Non-pigmented ciliary epithelial cell (primary cell): Measurements from ENCODE around the gene RASGRP4.
"Not testable (repeated sequence)": the region's sequence is repeated elsewhere in the genome, so short reads cannot be mapped to it uniquely, and the experiment has no call there.

Source experiments
- DNase-seq: peaks from one replicate; pipeline ENCODE4 v3.0.0-alpha.2; 2010; ENCODE audit warnings: low read depth

The RASGRP4 gene

DNA sequence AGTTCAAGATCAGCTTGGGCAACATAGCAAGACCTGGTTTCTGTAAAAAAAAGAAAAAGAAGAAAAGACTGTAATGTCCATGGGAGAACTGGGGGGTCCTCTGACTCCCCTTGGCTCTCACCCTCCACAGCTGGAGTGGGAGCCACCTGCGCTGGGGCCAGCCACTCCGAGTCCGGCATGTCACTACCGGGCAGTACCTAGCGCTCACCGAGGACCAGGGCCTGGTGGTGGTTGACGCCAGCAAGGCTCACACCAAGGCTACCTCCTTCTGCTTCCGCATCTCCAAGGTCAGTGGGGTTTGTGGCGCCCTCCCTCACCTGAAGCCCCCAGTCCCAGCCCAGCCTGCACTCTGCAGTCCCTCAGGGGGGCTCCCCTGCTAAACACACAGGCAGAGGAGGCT, 22.2 kb upstream of the RASGRP4 start:
- no peak for DNase-seq

DNA sequence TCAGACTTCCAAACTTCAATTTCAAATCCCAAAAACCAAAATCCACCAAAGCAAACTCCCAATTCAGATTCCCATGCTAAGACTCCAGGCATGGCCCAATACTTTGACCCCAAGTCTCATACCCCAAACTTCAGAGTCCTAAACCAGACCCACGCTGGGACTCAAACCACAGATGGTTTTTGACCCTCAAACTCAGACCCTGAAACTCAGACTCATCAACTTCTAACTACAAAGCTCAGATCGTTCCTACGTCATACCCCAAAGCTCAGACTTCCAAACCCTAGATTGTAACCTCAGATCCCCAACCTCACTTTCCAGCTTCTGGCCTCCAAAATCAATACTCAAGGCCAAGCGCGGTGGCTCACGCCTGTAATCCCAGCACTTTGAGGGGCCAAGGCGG, 19.3 kb upstream of the RASGRP4 start:
- no peak for DNase-seq

DNA sequence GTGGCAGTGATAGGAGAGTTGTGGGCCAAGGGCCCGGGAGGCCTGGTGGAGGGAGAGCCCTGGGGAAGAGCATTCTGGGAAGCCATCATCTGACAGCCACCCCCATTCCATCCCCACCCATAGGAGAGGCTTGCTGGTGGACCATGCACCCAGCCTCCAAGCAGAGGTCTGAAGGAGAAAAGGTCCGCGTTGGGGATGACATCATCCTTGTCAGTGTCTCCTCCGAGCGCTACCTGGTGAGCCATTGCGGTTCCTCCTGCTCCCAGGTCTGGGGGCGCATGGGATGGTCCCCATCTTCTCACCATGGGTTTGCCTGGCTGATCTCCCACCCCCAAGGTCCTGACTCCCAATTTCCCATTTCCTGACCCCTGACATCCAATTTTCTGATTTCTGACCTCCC, 18.0 kb upstream of the RASGRP4 start:
- DNase-seq, result no peak

DNA sequence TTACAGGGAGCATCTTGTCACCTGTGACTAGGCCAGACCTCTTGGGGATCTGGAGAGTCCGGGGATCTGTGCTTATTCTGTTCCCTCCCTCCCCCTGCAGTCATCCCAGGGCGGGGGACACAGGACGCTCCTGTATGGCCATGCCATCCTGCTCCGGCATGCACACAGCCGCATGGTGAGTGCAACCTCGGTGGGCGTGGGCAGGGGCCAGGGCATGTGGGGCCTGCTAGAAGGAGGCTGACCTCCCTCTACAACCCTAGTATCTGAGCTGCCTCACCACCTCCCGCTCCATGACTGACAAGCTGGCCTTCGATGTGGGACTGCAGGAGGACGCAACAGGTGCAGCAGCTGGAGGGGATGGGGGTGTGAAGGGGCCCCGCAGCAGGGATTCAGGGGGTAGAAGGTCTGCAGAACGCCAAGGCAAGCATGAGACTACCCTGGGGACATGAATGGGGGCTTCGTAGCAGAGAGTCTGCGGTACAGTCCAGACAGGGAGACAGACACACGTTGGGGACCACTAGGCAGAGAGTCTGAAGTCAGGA, 17.5 kb upstream of the RASGRP4 start:
- no peak for DNase-seq

DNA sequence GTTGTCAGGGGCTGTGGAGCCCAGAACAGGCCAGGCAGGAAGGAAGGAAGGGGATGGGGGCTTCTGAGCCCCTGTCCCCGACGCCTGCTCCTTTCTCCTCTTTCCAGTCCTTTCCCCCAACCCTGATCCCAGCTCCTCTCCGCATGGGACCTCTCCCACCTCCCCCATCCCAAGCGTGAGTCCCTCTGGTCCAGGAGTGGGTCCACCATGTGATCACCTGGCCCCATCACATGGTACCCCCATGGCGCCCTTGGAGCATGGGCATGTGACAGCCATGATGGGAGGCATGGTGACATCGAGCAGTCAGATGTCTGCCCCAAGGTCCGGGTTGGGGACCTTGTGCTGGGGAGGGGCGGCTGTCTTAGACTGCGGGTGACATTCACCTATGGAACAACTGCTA, 16.7 kb upstream of the RASGRP4 start:
- DNase-seq, result no peak

DNA sequence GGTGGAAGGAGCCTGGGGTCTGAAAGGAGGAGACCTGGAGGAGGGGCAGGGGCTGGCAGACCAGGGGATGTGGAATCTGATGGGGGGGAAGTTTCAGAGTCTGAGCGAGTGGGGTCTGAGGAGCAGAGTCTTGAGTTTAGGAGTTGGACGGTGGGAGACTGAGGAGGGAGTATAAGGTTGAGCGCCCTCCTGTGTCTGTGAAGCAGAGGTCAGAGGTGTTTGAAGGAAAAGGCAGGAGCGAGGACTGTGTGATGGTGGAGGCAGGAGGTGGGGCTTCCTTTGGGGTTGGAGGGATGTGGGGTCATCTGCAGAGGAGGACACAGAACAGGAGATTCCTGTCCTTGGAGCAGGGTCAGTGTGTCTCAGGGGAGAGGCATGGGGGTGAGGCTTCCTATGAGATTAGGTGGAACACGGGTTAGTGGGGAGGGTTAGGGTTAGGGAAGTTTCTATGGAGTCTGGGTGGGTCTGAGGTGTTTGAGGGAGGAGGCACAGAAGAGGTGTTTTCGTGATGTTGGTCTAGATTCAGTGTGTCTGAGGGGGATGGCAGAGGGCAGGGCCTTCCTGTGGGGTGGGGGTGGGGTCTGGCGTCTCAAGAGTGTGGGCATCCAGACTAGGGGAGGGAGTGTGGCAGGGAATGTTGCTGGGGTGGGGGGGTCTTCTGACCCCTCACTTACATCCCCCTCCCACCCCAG, 15.8 kb upstream of the RASGRP4 start:
- no peak for DNase-seq

DNA sequence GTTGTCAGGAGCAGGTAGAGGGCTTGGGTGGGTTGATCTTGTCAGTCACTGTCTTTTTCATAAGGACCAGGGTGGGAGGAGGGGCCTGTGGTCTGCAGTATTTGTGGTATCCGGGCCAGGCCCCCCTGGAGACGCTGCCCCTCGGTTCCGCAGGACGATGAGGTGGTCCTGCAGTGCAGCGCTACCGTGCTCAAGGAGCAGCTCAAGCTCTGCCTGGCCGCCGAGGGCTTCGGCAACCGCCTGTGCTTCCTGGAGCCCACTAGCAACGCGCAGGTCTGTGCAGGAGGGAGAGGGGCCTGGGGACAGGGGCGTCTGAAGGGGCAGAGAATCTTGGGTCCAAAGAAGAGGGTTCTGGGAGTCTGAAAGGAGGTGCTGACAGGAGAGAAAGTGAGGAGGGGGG, 14.6 kb upstream of the RASGRP4 start:
- no peak for DNase-seq

DNA sequence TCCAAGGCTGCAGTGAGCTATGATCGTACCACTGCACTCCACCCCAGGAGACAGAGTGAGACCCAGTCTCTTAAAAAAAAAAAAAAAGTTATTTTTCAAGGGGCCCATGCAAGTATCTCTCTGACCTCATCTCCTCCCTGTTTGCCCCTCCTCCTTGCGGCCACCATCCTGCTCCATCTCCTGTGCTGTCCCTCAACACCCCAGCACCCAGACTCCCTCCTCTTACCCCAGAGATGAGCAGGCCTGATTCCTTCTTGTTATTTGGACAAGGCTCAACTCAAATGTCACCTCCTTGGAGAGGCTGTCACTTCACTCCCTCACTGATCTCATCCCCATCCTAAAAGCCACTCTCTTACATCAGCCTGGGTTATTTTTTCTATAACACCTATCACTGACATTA, 11.9 kb upstream of the RASGRP4 start:
- DNase-seq, result no peak

DNA sequence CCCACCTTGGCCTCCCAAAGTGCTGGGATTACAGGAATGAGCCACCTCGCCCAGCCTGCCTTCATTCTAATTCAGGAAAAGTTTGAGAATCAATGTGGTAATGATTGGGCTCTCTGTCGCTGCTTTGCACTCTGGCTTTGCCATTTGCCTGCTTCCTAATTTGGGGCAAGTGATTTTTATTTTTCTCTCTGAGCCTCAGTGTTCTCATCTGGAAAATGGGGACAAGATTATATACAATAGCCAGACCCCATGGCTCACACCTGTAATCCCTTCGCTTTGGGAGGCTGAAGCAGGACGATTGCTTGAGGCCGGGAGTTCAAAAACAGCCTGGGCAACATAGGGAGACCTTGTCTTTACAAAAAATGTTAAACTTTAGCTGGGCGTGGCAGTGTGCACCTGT, 11.3 kb upstream of the RASGRP4 start:
- no peak for DNase-seq

DNA sequence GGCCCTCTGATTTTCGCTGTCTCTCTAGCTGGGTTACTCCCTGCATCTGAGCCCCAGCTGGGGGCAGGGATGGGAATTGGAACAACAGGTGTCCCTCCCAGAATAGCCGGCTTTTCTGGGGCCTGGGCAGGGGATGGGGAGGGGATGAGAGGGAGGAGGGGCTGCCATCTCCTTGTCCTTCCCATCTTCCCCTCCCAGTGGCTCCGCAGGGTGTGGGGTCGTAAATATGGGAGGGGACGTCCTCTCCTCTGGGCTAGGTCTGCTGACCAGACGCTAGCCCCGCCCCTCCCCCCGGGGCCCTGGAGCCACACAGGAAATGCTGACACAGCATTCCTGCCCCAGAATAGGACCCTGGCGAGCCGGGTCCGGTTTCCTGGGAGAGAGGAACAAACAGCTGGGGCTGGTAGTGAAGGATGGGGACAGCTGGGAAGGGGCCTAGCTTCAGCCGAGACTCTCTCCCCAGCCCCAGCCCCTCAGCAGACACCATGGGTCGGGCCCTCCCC, 8.6 kb upstream of the RASGRP4 start:
- no peak for DNase-seq

DNA sequence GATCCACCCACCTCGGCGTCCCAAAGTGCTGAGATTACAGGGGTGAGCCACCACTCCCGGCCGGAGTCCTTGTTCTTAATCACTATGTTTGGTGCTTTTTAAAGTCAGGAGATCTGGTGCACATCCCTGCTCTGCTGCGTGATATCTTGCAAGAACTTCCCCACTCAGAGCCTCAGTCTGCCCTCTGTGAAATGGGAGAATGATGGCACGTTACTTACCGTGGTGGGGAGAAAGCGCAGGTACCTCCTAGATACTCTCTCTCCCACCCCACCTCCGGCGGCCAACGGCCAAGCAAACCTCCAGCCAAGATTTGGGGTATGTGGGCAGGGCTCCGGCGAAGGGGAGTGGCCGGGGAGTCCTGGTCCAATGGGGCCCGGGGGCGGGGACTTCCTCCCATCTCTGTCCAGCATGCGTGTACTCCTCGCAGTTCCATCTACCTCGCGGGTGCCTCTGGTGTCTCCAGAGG, 7.3 kb upstream of the RASGRP4 start, which contains the start of gene RYR1:
Gene RYR1 (plus strand): TSS at position 424 of the 466 bp plus-strand sequence. CDS start 139 bp downstream, outside the sequence.
- DNase-seq, result no peak

DNA sequence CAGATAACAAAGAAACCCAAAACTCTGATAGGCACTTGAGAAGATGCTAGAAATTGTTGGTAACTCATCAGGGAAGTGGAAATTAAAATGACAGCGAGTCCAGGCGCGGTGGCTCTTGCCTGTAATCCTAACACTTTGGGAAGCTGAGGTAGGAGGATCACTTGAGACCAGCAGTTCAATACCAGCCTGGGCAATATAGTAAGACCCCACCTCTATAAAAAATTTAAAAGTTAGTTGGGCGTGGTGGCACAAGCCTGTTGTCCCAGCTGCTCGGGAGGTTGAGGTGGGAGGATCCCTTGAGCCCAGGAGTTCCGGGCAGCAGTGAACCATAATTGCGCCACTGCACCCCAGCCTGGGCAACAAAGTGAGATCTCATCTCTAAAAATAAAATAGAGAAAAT, 4.9 kb upstream of the RASGRP4 start:
- no peak for DNase-seq

DNA sequence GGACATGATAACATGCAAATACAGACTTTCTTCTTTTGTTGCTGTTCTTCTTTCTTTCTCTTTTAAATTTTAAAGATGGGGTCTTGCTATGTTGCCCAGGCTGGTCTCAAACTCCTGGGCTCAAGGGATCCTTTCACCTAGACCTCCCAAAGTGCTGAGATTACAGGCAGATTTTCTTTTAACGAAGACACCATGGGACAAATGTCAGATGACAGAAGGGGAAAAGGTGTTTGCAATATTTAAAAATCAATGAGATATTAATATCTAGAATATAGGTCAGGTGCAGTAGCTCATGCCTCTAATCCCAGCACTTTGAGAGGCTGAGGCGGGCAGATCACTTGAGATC, 3.8 kb upstream of the RASGRP4 start:
- DNase-seq, result no peak

DNA sequence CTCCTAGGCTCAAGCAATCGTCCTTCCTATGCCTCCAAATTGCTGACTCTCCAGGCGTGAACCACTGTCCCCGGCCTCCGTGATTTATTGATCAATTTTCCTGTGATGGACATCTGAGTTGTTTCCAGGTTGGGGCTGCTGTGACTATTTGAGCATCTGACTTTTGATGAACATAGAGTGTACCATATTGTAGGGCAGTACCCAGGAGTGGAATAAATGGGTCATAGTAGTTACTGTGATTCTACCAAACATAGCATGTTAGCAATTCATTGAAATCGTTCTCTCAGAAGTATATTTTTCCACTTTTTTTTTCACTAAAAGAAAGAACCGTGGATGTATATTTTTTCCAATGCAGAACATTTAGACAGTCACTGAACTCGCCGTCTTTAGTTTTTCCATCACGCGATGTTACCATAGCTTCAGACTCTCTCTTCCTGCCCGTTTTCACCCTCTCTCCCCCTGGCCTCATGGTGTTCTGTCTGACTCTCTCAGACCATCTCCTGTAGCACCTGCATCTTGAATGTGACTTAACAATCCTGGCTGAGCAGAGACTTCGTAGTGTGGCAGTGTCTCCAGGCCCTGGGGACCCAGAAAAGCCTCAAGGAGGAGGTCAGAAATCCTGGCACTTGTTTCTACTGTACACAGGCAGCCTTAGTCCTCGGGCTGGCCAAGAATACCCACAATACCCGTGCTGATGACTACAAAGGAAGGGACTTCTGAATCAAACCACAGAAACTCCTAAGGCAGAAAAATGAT, 3.2 kb upstream of the RASGRP4 start:
- no peak for DNase-seq

DNA sequence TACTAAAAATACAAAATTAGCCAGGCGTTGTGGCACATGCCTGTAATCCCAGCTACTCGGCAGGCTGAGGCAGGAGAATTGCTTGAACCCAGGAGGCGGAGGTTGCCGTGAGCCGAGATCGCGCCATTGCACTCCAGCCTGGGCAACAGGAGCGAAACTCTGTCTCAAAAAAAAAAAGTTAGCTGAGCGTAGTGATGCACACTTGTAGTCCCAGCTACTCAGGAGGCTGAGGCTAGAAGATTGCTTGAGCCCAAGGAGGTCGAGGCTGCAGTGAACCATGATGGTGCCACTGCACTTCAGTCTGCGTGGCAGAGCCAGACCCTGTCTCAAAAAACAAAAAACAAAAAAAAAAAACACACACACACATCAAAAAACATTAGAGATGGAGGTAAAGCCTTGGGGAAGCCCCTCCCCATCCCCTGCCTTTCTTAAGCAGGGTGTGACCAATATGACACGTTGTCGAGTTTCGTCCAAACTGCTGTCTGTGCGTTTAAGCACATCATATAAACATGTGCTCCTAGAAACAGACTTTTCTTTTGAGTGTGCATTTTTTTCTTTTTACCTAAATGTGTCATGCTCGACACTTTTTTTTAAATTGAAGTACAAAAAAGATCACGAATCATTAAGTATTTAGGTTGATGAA, 1.1 kb upstream of the RASGRP4 start:
- not testable (repeated sequence) for DNase-seq

DNA sequence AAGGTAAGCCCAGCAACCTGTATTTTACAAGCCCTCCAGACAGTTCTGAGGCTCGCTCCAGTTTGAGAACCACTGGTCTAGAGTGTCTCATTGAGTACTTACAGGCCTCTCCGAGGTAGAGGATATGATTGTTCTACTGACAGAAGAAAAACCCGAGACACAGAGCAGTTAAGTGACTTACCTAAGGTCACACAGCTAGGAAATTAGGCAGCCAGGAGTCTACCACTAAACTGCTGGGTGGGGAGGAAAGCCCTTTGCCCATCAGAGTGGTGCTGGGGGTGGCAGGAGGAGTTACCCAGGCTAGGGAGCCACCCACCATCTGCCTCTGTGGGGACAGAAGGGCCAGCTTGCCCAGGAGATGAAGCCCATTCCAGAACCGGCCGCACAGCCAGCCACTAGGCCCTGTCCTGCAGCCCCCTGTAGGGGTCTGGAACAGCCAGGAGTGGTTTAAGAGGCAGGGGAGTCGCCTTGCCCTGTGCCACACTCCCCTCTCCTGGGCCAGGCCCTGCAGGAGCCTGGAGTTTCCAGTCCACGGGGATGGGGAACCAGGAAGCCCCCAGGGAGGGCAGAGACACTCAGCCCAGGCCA, 703 bp downstream of the RASGRP4 start:
- DNase-seq, result no peak

DNA sequence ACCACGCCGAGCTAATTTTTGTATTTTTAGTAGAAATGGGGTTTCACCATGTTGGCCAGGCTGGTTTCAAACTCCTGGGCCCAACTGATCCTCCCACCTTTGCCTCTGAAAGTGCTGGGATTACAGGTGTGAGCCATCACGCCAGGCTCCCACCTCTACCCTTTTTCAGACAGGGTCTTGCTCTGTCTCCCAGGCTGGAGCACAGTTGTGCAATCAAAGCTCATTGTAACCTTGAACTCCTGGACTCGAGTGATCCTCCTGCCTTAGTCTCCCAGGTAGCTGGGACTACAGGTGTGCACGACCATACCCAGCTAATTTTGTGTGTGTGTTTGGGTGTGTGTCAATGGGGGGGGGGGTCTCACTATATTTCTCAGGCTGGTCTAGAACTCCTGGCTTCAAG, 1.7 kb downstream of the RASGRP4 start:
- no peak for DNase-seq

DNA sequence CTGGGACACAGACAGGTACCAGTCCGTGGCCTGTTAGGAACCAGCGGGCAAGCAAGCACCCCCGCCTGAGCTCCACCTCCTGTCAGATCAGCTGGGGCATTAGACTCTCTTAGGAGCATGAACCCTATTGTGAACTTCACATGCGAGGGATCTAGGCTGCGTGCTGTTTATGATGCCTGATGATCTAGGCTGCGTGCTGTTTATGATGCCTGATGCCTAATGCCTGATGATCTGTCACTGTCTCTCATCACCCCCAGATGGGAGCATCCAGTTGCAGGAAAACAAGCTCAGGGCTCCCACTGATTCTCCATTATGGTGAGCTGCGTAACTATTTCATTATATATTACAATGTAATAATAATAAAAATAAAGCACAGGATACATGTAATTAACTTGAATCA, 3.6 kb downstream of the RASGRP4 start:
- DNase-seq, result no peak

DNA sequence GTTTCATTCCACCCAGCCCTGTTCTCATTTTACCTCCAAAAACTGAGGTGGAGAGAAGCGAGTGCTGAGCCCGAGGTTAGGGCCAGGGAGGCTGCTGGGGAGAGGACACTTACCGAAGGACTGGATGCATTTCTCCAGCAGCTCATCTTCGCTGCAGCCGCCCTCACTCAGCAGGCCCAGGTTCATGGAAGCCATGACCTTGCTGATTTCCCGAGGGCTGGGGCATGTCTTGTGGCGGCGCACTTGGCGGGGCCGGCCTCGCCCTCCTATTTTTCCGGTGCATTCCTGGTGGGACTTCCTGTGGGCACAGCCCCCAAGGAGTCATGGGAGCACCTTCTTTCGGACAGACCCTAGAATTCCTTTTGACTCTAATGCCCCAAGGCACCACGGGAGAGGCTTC, 4.2 kb downstream of the RASGRP4 start:
- DNase-seq, result no peak

DNA sequence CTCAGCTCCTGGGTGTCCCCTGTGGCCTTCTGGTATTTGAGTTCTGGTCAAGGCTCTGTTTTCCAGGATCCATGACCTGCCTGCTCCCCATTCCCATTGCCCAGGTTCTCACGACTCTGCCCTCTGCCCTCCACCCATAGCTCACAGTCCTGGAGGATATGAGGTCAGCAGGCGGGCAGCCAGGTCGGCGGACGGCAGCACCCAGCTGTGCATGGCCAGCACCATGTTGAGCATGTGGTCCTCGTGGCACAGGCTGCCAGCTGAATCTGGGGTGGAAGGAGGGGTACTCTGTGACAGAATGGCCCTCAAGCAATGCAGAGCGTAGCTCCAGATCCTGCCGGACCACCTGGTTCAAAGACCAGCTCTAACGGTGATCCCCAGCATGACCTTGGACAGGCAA, 5.1 kb downstream of the RASGRP4 start:
- no peak for DNase-seq

DNA sequence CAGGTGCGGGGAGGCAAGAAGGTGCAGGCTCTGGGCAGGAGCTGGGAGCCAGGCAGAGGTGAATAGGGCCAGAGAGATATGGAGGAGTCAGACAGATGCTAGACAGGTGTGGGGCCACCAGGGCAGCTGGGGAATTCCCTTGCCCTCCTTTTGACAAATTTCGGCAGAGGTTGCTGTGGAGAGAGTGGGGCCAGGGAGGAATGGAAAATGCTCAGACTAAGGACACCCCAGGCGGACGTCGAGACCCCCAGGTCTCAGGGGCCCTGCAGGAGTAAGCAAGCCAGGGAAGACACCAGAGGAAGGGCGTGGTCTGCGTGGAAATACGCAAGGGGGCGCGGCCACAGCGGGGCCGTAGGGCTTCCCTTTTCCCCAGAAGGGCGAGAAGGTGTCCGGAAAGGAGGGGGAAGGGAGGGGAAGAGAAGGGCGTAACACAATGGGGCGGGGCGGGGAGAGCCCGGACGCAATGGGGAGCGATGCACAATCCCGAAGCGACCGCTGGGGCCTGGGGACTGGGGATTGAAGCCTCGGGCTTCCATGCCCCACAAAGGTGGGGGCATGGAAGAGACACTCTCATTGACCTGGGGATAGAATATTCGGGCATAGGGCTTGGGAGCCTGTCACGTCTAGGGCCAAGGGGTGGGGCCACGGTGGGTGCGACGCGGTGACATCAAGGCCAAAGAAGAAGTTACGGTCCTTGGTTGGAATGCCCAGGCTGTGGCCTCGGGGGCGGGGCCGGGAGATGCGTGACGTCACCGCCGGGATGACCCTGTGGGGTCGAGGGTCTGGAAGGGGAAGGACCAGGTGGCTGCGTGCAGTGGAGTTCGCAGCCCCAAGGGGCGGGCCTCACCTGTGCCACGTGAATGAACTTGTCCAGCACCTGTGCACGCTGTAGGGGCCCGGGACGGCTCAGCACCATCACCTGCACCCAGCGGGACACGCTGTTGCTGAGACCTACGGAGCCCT, 8.2 kb downstream of the RASGRP4 start:
- DNase-seq, result no peak
